ENCODE data around the gene NRK.

DNA sequence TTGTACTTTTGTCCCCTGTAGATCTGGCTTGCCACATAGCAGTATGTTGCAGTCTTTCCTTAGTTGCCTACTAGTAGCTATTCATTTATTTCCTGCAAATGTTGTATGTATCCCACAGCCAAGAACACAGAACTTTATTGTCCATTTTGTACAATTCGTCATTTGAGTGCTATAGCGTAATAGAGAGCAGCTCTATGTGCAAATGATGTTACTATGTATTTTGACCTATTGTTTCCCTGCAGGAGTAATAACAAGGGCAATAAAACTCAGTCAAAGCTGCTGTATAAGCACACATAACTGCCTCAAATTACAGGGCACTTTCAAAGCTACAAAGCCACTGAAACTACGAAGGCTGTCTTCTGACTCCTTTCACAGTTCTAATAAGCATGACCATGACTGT, 48.1 kb downstream of the NRK start:
- TF ChIP-seq, protein P1, sequence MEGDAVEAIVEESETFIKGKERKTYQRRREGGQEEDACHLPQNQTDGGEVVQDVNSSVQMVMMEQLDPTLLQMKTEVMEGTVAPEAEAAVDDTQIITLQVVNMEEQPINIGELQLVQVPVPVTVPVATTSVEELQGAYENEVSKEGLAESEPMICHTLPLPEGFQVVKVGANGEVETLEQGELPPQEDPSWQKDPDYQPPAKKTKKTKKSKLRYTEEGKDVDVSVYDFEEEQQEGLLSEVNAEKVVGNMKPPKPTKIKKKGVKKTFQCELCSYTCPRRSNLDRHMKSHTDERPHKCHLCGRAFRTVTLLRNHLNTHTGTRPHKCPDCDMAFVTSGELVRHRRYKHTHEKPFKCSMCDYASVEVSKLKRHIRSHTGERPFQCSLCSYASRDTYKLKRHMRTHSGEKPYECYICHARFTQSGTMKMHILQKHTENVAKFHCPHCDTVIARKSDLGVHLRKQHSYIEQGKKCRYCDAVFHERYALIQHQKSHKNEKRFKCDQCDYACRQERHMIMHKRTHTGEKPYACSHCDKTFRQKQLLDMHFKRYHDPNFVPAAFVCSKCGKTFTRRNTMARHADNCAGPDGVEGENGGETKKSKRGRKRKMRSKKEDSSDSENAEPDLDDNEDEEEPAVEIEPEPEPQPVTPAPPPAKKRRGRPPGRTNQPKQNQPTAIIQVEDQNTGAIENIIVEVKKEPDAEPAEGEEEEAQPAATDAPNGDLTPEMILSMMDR (conservative IDR thresholded peaks at IDR 0.05; ENCODE audit: low read depth, low read length): no peak
- no peak for TF ChIP-seq EZH2 (IDR thresholded peaks at IDR 0.05; ENCODE audit: borderline replicate concordance, low read depth, low read length, poor library complexity, severe bottlenecking)

Measured in A673 (cell line).